ENCODE data around the gene SLC25A48. TPM values are rescaled to one million over a fixed set of nuclear protein-coding genes. Genes with fewer than 3 reads are reported as not detected.

Gene SLC25A48
- polyA plus RNA-seq, 1 donor (not counting 4 experiments of a cell fraction or from before 2014, with no cell fraction given), result not detected

DNA sequence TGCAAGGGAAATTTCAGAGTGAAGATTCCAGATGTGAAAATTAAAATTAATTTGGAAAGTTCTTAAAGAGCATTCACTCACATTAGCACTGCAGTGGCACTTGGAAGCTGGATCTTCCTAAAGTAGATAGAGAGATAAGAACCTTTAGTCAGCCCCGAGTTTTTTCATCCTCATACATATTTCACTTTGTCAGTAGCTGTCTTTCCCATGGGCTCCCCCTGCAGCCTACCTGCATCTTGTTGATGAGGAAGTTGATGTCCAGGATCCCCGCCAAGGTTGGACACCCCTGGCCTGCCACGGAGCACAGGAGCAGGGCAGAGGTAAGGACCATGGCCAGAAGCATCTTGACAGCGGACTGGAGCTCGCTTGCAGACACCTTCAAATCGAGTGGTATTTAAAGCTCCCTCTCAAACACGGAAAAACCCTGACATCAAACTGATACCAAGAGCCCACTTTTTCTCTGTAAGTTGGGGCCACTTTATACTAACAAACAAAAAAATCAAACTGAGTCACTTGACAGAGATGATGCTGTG is 61.1 kb downstream of the SLC25A48 start, which contains the start of gene IL9:
IL9 (minus strand) TSS at position 368 of the 533 bp plus-strand sequence; CDS start at position 343, 25 bp downstream.
- DNase-seq (ENCODE audit: low read depth, low spot score) (no peak), FAIRE-seq (no peak)
- Histone ChIP-seq H3K4me1 (ENCODE audit: control insufficient read depth, extremely low read depth, insufficient read depth, low read length) (no peaks in the 10 kb centered on the region), H3K4me3 (ENCODE audit: control insufficient read depth in 2 of 3, extremely low read depth in 1 of 3, insufficient read depth in 2 of 3, low read depth in 1 of 3, low read length in 3 of 3) (no peak within 1 kb of the TSS), H3K36me3 (ENCODE audit: control insufficient read depth in 2 of 2, extremely low read depth in 1 of 2, insufficient read depth in 2 of 2, low read length in 2 of 2) (no peaks in the 10 kb centered on the region), H3K9me1 (ENCODE audit: control insufficient read depth, extremely low read depth, insufficient read depth, low read length) (no peaks in the 10 kb centered on the region), H3K79me2 (ENCODE audit: control insufficient read depth, insufficient read depth, low read length) (no peaks in the 10 kb centered on the region), H2AFZ (ENCODE audit: control insufficient read depth, low read length) (no peak within 1 kb of the TSS), H4K20me1 (ENCODE audit: control insufficient read depth, extremely low read depth, insufficient read depth, low read length) (no peaks in the 10 kb centered on the region), H3K9me3 (ENCODE audit: control insufficient read depth, low read depth, low read length) (no peaks in the 10 kb centered on the region), H3K27ac (ENCODE audit: control insufficient read depth, insufficient read depth, low read length) (no peak within 1 kb of the TSS), H3K9ac (ENCODE audit: control insufficient read depth, extremely low read depth, insufficient read depth, low read length) (no peak within 1 kb of the TSS), H3K27me3 (ENCODE audit: control insufficient read depth, extremely low read depth, insufficient read depth, low read length) (peaks cover 7% of the 10 kb centered on the region), H3K4me2 (ENCODE audit: control insufficient read depth, extremely low read depth, insufficient read depth, low read depth, low read length) (no peak within 1 kb of the TSS)
- no peak for TF ChIP-seq CTCF (optimal IDR thresholded peaks at IDR 0.05 in 1 of 3, IDR thresholded peaks at IDR 0.05 in 1 of 3, conservative IDR thresholded peaks at IDR 0.05 in 1 of 3; ENCODE audit: extremely low read depth in 1 of 3, insufficient read depth in 2 of 3, low read length in 3 of 3)
- TF ChIP-seq EZH2 (IDR thresholded peaks at IDR 0.05; ENCODE audit: low read length), result no peak
- dilution Hi-C loops (cut with MboI; ENCODE audit: extremely low pct_ligation_motif_present, low sequenced_read_pairs), result no loop called here

DNA sequence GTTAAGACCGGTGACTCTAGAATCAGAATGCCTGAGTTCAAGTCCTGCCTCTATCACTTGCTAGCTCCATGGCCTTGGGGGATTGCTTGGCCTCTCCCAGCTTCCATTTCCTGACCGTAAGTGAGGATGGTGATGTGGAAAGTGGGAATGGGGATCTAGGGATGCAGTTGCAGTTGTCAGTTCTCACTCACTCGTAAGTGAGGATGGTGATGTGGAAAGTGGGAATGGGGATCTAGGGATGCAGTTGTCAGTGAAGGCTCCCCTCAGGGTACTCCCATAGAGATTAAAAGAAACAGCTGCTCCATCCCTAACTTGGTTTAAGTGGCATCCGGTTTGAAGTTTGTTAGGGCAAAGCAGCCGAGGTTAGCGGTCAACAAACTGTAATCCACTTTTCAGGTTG is 64.2 kb downstream of the SLC25A48 start:
- Histone ChIP-seq H3K9me3 (ENCODE audit: control insufficient read depth, low read depth, low read length) (no peaks in the 10 kb centered on the region), H3K9me1 (ENCODE audit: control insufficient read depth, extremely low read depth, insufficient read depth, low read length) (no peaks in the 10 kb centered on the region), H3K4me2 (ENCODE audit: control insufficient read depth, extremely low read depth, insufficient read depth, low read depth, low read length) (no peak overlapping the region), H3K36me3 (ENCODE audit: control insufficient read depth in 2 of 2, extremely low read depth in 1 of 2, insufficient read depth in 2 of 2, low read length in 2 of 2) (no peaks in the 10 kb centered on the region), H3K4me1 (ENCODE audit: control insufficient read depth, extremely low read depth, insufficient read depth, low read length) (no peaks in the 10 kb centered on the region), H2AFZ (ENCODE audit: control insufficient read depth, low read length) (no peak overlapping the region), H3K79me2 (ENCODE audit: control insufficient read depth, insufficient read depth, low read length) (no peaks in the 10 kb centered on the region), H3K27ac (ENCODE audit: control insufficient read depth, insufficient read depth, low read length) (no peak overlapping the region), H4K20me1 (ENCODE audit: control insufficient read depth, extremely low read depth, insufficient read depth, low read length) (no peaks in the 10 kb centered on the region), H3K4me3 (ENCODE audit: control insufficient read depth in 2 of 3, extremely low read depth in 1 of 3, insufficient read depth in 2 of 3, low read depth in 1 of 3, low read length in 3 of 3) (no peak overlapping the region), H3K9ac (ENCODE audit: control insufficient read depth, extremely low read depth, insufficient read depth, low read length) (no peak overlapping the region), H3K27me3 (ENCODE audit: control insufficient read depth, extremely low read depth, insufficient read depth, low read length) (peaks cover 14% of the 10 kb centered on the region)
- DNase-seq (ENCODE audit: low read depth, low spot score) (no peak), FAIRE-seq (no peak)
- dilution Hi-C loops (cut with MboI; ENCODE audit: extremely low pct_ligation_motif_present, low sequenced_read_pairs), result no loop called here
- no peak for TF ChIP-seq EZH2 (IDR thresholded peaks at IDR 0.05; ENCODE audit: low read length)
- no peak for TF ChIP-seq CTCF (optimal IDR thresholded peaks at IDR 0.05 in 1 of 3, IDR thresholded peaks at IDR 0.05 in 1 of 3, conservative IDR thresholded peaks at IDR 0.05 in 1 of 3; ENCODE audit: extremely low read depth in 1 of 3, insufficient read depth in 2 of 3, low read length in 3 of 3)

All from keratinocyte (primary cell).